Measurements from ENCODE around the gene SEMA4A. TPM values are rescaled to one million over a fixed set of nuclear protein-coding genes. Genes with fewer than 3 reads are reported as not detected.
"Not testable (repeated sequence)": the region's sequence is repeated elsewhere in the genome, so short reads cannot be mapped to it uniquely, and the experiment has no call there.

Gene SEMA4A
- total RNA-seq, 1 experiment from 2014 or later: 1.5 TPM

DNA sequence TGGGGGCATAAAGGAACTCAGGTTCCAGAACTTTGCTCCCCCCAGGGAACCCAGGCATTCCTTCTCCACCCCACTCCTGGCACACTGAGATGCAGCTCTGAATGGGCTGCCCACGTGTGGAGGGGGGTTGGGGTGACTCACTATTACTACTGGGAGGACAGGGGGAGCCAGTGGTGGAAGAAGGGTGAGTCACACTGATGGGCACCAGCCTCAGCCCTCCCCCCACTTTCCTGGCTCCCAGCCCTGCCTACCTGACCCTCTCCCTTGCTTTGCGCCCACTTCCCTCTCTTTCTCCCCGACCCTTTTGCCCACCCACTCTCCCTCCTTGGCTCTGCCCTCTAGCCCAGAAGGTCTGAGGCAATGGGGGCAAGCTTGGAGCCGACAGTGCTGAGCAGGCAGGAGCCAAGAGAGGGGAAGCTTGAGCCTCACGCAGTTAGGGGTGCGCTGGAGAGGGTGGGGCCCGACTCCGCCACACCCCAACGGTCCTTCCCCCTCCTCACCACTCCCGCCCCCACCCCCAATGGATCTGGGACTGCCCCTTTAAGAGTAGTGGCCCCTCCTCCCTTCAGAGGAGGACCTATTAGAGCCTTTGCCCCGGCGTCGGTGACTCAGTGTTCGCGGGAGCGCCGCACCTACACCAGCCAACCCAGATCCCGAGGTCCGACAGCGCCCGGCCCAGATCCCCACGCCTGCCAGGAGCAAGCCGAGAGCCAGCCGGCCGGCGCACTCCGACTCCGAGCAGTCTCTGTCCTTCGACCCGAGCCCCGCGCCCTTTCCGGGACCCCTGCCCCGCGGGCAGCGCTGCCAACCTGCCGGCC lies 39.1 kb upstream of the SEMA4A start, which contains the start of gene LMNA:
Gene LMNA (plus strand): TSS at position 611 of the 818 bp plus-strand sequence. CDS start 208 bp downstream, outside the sequence.
- POLR2A ChIA-PET: interaction anchor here (0.8 to 25.7 kb wide), 11 partner anchors 13 to 221 kb away, joined by 3 to 960 read pairs (median 4); partner anchors contain the start of genes KHDC4, PMF1, SLC25A44 and SMG5
- Mint-ChIP-seq H3K27me3 (ENCODE audit: insufficient read depth, unreplicated experiment) (no peaks in the 10 kb centered on the region), H3K27ac (ENCODE audit: low read depth, unreplicated experiment) (peak within 1 kb of the TSS; percentile 97), H3K4me1 (ENCODE audit: insufficient read depth, unreplicated experiment) (peaks cover 46% of the 10 kb centered on the region), H3K4me3 (ENCODE audit: unreplicated experiment) (peak within 1 kb of the TSS; percentile 79), H3K36me3 (ENCODE audit: insufficient read depth, unreplicated experiment) (peaks cover 16% of the 10 kb centered on the region), H3K9me3 (ENCODE audit: unreplicated experiment) (no peaks in the 10 kb centered on the region)
- CTCF ChIA-PET: interaction anchor here (0.6 to 46.2 kb wide), 7 partner anchors 9 to 841 kb away, joined by 3 to 1892 read pairs (median 4); partner anchors contain the start of genes CLK2 and MEX3A
- TF ChIP-seq CTCF (IDR thresholded peaks at IDR 0.05; ENCODE audit: unreplicated experiment): no peak
- peak; percentile 100 for DNase-seq (ENCODE audit: unreplicated experiment)
- no TSS peak for BruUV-seq (replicated peaks)
- intact Hi-C loops (cut with micrococcal nuclease): loop anchor here (1.0 kb wide), 3 partner anchors 8 to 16 kb away; no protein-coding TSS in a partner anchor

GRCh38 chr1:156114919-156115513 lies 38.4 kb upstream of the SEMA4A start:
- ChIA-PET POLR2A (interaction anchor here (0.8 to 25.7 kb wide), 8 partner anchors 12 to 182 kb away, joined by 3 to 960 read pairs (median 10); partner anchors contain the start of genes KHDC4, PMF1 and SMG5), CTCF (interaction anchor here (0.7 to 46.2 kb wide), 4 partner anchors 8 to 63 kb away, joined by 3 to 1892 read pairs (median 130); partner anchors contain the start of gene MEX3A)
- H3K4me1 Mint-ChIP-seq (ENCODE audit: insufficient read depth, unreplicated experiment): peaks cover 48% of the 10 kb centered on the region
- no peak for DNase-seq (ENCODE audit: unreplicated experiment)
- no peaks in the 10 kb centered on the region for H3K27me3 Mint-ChIP-seq (ENCODE audit: insufficient read depth, unreplicated experiment)
- peaks cover 23% of the 10 kb centered on the region for H3K36me3 Mint-ChIP-seq (ENCODE audit: insufficient read depth, unreplicated experiment)
- H3K4me3 Mint-ChIP-seq (ENCODE audit: unreplicated experiment): peak overlapping the region; percentile 79
- intact Hi-C loops (cut with micrococcal nuclease): loop anchor here (1.0 kb wide), 3 partner anchors 8 to 15 kb away; no protein-coding TSS in a partner anchor
- TSS peak; percentile 59 for BruUV-seq (replicated peaks)
- peak overlapping the region; percentile 97 for H3K27ac Mint-ChIP-seq (ENCODE audit: low read depth, unreplicated experiment)
- H3K9me3 Mint-ChIP-seq (ENCODE audit: unreplicated experiment): no peaks in the 10 kb centered on the region
- no peak for TF ChIP-seq CTCF (IDR thresholded peaks at IDR 0.05; ENCODE audit: unreplicated experiment)

- DNase-seq (ENCODE audit: unreplicated experiment): peak; percentile 98
- Mint-ChIP-seq H3K27ac (ENCODE audit: low read depth, unreplicated experiment) (peak overlapping the region; percentile 97), H3K27me3 (ENCODE audit: insufficient read depth, unreplicated experiment) (no peaks in the 10 kb centered on the region), H3K9me3 (ENCODE audit: unreplicated experiment) (no peaks in the 10 kb centered on the region), H3K4me1 (ENCODE audit: insufficient read depth, unreplicated experiment) (peaks cover 56% of the 10 kb centered on the region), H3K4me3 (ENCODE audit: unreplicated experiment) (peak overlapping the region; percentile 79), H3K36me3 (ENCODE audit: insufficient read depth, unreplicated experiment) (peaks cover 30% of the 10 kb centered on the region)
- TSS peak; percentile 78 for BruUV-seq (replicated peaks)
- ChIA-PET CTCF (interaction anchor here (0.6 to 46.2 kb wide), 4 partner anchors 13 to 471 kb away, joined by 4 to 1892 read pairs (median 128); partner anchors contain the start of gene MEX3A), POLR2A (interaction anchor here (0.7 to 25.7 kb wide), 13 partner anchors 12 to 387 kb away, joined by 3 to 960 read pairs (median 7); partner anchors contain the start of genes KHDC4, PMF1, SLC25A44 and SMG5)
- intact Hi-C loops (cut with micrococcal nuclease): no loop called here
- no peak for TF ChIP-seq CTCF (IDR thresholded peaks at IDR 0.05; ENCODE audit: unreplicated experiment)
Measured at GRCh38 chr1:156115514-156116374, 37.6 kb upstream of the SEMA4A start.

GRCh38 chr1:156116731-156117130 lies 36.7 kb upstream of the SEMA4A start:
- POLR2A ChIA-PET: interaction anchor here (0.5 to 25.7 kb wide), 13 partner anchors 11 to 811 kb away, joined by 3 to 960 read pairs (median 6); partner anchors contain the start of genes KHDC4, PMF1, SLC25A44 and SMG5
- Mint-ChIP-seq H3K4me3 (ENCODE audit: unreplicated experiment) (peak overlapping the region; percentile 79), H3K4me1 (ENCODE audit: insufficient read depth, unreplicated experiment) (peaks cover 61% of the 10 kb centered on the region), H3K27ac (ENCODE audit: low read depth, unreplicated experiment) (peak overlapping the region; percentile 97), H3K36me3 (ENCODE audit: insufficient read depth, unreplicated experiment) (peaks cover 37% of the 10 kb centered on the region)
- BruUV-seq (replicated peaks); intact Hi-C loops (cut with micrococcal nuclease); H3K9me3 Mint-ChIP-seq (ENCODE audit: unreplicated experiment); H3K27me3 Mint-ChIP-seq (ENCODE audit: insufficient read depth, unreplicated experiment): not testable (repeated sequence)
- DNase-seq (ENCODE audit: unreplicated experiment): peak; percentile 17
- CTCF ChIA-PET: interaction anchor here (12.8 to 46.2 kb wide), 2 partner anchors 12 to 22 kb away, joined by 252 to 1892 read pairs; partner anchors contain the start of gene MEX3A

Data from MCF 10A (cell line).